ENCODE results near the gene COL9A1.

The COL9A1 gene

DNA sequence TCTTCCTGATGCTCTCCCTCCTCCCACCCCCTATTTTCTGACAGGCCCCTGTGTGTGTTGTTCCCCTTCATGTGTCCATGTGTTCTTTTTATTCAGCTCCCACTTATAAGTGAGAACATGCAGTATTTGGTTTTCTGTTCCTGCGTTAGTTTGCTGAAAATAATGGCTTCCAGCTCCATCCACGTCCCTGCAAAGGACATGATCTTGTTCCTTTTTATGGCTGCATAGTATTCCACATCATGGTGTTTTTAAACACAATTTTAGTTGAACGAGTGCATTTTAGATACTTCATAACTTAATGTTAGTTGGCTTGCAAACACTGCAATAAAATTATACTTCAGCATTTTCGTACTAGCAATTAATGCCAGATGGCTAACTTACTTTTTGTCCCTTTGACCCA lies 28.5 kb downstream of the COL9A1 start:
- no peak overlapping the region for H3K27ac ChIP-seq (ENCODE audit: low read depth, low read length)
- no peaks in the 10 kb centered on the region for H3K36me3 ChIP-seq (ENCODE audit: control insufficient read depth in 5 of 5, insufficient read depth in 5 of 5, low read length in 5 of 5)
- H3K4me1 ChIP-seq (ENCODE audit: control insufficient read depth in 5 of 5, insufficient read depth in 5 of 5, low read length in 5 of 5): no peaks in the 10 kb centered on the region
- H3K9ac ChIP-seq (ENCODE audit: low read length in 5 of 5): no peak overlapping the region
- H3K27me3 ChIP-seq (ENCODE audit: control insufficient read depth in 5 of 5, insufficient read depth in 4 of 5, low read length in 5 of 5): no peaks in the 10 kb centered on the region
- H3K4me3 ChIP-seq (ENCODE audit: low read depth in 1 of 5, low read length in 5 of 5): no peak overlapping the region
- H3K9me3 ChIP-seq (ENCODE audit: control insufficient read depth in 5 of 5, low read length in 5 of 5): no peaks in the 10 kb centered on the region

- Histone ChIP-seq H3K4me3 (ENCODE audit: low read depth in 1 of 5, low read length in 5 of 5) (no peak overlapping the region), H3K4me1 (ENCODE audit: control insufficient read depth in 5 of 5, insufficient read depth in 5 of 5, low read length in 5 of 5) (no peaks in the 10 kb centered on the region), H3K27me3 (ENCODE audit: control insufficient read depth in 5 of 5, insufficient read depth in 4 of 5, low read length in 5 of 5) (no peaks in the 10 kb centered on the region), H3K36me3 (ENCODE audit: control insufficient read depth in 5 of 5, insufficient read depth in 5 of 5, low read length in 5 of 5) (no peaks in the 10 kb centered on the region), H3K27ac (ENCODE audit: low read depth, low read length) (no peak overlapping the region), H3K9me3 (ENCODE audit: control insufficient read depth in 5 of 5, low read length in 5 of 5) (no peaks in the 10 kb centered on the region), H3K9ac (ENCODE audit: low read length in 5 of 5) (no peak overlapping the region)
These were observed 30.8 kb downstream of the COL9A1 start for GRCh38 chr6:70272071-70272470.

DNA sequence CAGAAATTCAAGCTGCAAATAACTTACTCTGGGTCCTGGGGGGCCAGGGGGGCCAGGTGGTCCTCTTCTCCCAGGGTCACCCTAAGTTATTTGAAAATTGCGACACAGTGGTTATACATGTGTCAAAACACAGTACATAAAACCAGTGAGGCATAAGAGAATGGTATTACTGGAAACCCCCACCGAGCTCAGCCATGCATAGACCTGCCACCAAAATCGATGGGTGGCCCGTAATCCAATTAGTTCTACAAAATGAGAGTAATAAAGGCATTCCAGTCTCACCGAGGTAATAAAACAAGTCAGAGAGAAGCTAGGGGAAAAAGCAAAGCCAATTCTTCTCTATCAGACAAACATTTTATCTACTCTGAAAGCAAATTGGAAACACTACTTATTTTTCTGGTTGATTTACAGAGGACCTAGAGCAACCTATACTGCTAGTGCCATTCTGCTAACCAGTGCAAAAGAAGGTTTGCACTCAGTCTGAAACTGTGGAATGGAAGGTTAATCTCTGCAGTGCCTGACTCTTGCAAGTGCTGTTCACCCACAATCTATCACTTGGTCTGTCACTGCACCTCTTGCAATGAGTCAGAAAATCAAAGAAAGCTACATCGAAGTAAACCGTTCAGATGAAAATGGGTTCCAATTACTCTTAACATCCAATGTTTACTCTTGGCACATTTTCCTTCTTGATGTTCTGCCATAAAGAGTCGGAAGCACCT lies 32.4 kb downstream of the COL9A1 start:
- Histone ChIP-seq H3K36me3 (ENCODE audit: control insufficient read depth in 5 of 5, insufficient read depth in 5 of 5, low read length in 5 of 5) (no peaks in the 10 kb centered on the region), H3K9me3 (ENCODE audit: control insufficient read depth in 5 of 5, low read length in 5 of 5) (no peaks in the 10 kb centered on the region), H3K4me1 (ENCODE audit: control insufficient read depth in 5 of 5, insufficient read depth in 5 of 5, low read length in 5 of 5) (no peaks in the 10 kb centered on the region), H3K4me3 (ENCODE audit: low read depth in 1 of 5, low read length in 5 of 5) (no peak overlapping the region), H3K27me3 (ENCODE audit: control insufficient read depth in 5 of 5, insufficient read depth in 4 of 5, low read length in 5 of 5) (no peaks in the 10 kb centered on the region), H3K9ac (ENCODE audit: low read length in 5 of 5) (no peak overlapping the region), H3K27ac (ENCODE audit: low read depth, low read length) (no peak overlapping the region)

- H3K4me1 ChIP-seq (ENCODE audit: control insufficient read depth in 5 of 5, insufficient read depth in 5 of 5, low read length in 5 of 5): no peaks in the 10 kb centered on the region
- H3K9me3 ChIP-seq (ENCODE audit: control insufficient read depth in 5 of 5, low read length in 5 of 5): no peaks in the 10 kb centered on the region
- no peak overlapping the region for H3K27ac ChIP-seq (ENCODE audit: low read depth, low read length)
- no peak overlapping the region for H3K4me3 ChIP-seq (ENCODE audit: low read depth in 1 of 5, low read length in 5 of 5)
- no peak overlapping the region for H3K9ac ChIP-seq (ENCODE audit: low read length in 5 of 5)
- no peaks in the 10 kb centered on the region for H3K36me3 ChIP-seq (ENCODE audit: control insufficient read depth in 5 of 5, insufficient read depth in 5 of 5, low read length in 5 of 5)
- no peaks in the 10 kb centered on the region for H3K27me3 ChIP-seq (ENCODE audit: control insufficient read depth in 5 of 5, insufficient read depth in 4 of 5, low read length in 5 of 5)
These were observed 36.7 kb downstream of the COL9A1 start for GRCh38 chr6:70266142-70266541.

GRCh38 chr6:70264306-70264705 lies 38.6 kb downstream of the COL9A1 start:
- no peaks in the 10 kb centered on the region for H3K9me3 ChIP-seq (ENCODE audit: control insufficient read depth in 5 of 5, low read length in 5 of 5)
- no peaks in the 10 kb centered on the region for H3K4me1 ChIP-seq (ENCODE audit: control insufficient read depth in 5 of 5, insufficient read depth in 5 of 5, low read length in 5 of 5)
- no peaks in the 10 kb centered on the region for H3K27me3 ChIP-seq (ENCODE audit: control insufficient read depth in 5 of 5, insufficient read depth in 4 of 5, low read length in 5 of 5)
- no peak overlapping the region for H3K27ac ChIP-seq (ENCODE audit: low read depth, low read length)
- H3K9ac ChIP-seq (ENCODE audit: low read length in 5 of 5): no peak overlapping the region
- H3K36me3 ChIP-seq (ENCODE audit: control insufficient read depth in 5 of 5, insufficient read depth in 5 of 5, low read length in 5 of 5): no peaks in the 10 kb centered on the region
- no peak overlapping the region for H3K4me3 ChIP-seq (ENCODE audit: low read depth in 1 of 5, low read length in 5 of 5)

DNA sequence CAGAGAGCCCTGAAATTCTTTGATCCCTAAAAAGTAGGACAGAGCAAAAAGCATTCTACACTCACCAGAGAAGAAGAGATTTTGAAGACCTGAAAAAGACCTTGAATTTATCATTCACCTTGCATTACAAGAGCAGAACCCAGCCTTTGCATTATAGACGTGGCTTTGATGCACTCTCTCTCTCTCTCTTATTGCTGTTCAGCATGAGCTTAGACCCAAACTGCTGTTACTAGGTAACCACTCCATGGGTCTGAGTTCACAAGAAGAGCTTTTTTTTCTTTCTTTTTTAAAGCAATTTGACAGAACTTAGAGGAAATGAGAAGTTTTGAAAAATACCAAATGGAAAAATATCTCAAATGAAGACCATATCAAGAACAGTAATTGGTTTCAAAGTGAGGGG lies 44.4 kb downstream of the COL9A1 start:
- H3K4me1 ChIP-seq (ENCODE audit: control insufficient read depth in 5 of 5, insufficient read depth in 5 of 5, low read length in 5 of 5): no peaks in the 10 kb centered on the region
- H3K9me3 ChIP-seq (ENCODE audit: control insufficient read depth in 5 of 5, low read length in 5 of 5): no peaks in the 10 kb centered on the region
- H3K27ac ChIP-seq (ENCODE audit: low read depth, low read length): no peak overlapping the region
- H3K27me3 ChIP-seq (ENCODE audit: control insufficient read depth in 5 of 5, insufficient read depth in 4 of 5, low read length in 5 of 5): no peaks in the 10 kb centered on the region
- H3K36me3 ChIP-seq (ENCODE audit: control insufficient read depth in 5 of 5, insufficient read depth in 5 of 5, low read length in 5 of 5): no peaks in the 10 kb centered on the region
- no peak overlapping the region for H3K4me3 ChIP-seq (ENCODE audit: low read depth in 1 of 5, low read length in 5 of 5)
- H3K9ac ChIP-seq (ENCODE audit: low read length in 5 of 5): no peak overlapping the region

DNA sequence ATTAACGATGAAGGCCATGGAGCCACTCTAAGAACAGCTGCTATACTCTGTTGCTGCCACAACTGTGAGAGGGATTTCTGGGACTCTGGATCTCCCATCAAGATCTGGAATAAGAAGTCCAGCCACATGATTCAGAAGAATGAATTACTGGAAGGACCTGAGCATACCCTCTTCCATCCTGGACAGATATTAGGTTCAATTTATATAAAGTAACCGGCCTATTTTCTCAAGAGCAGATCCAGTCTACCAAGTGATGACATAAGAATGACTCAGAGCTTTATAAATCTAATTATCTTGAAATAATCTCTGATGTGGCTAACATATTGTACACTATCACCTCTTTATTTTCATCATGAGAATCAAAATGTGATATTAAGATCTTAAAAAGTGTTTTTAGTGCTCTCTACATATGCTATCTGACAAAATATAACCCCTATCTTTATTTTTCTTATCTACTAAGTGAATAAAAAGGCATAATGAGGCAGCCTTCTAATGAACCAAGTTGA lies 45.1 kb downstream of the COL9A1 start:
- no peak overlapping the region for H3K9ac ChIP-seq (ENCODE audit: low read length in 5 of 5)
- H3K4me1 ChIP-seq (ENCODE audit: control insufficient read depth in 5 of 5, insufficient read depth in 5 of 5, low read length in 5 of 5): no peaks in the 10 kb centered on the region
- H3K27ac ChIP-seq (ENCODE audit: low read depth, low read length): no peak overlapping the region
- H3K9me3 ChIP-seq (ENCODE audit: control insufficient read depth in 5 of 5, low read length in 5 of 5): no peaks in the 10 kb centered on the region
- no peaks in the 10 kb centered on the region for H3K36me3 ChIP-seq (ENCODE audit: control insufficient read depth in 5 of 5, insufficient read depth in 5 of 5, low read length in 5 of 5)
- no peaks in the 10 kb centered on the region for H3K27me3 ChIP-seq (ENCODE audit: control insufficient read depth in 5 of 5, insufficient read depth in 4 of 5, low read length in 5 of 5)
- no peak overlapping the region for H3K4me3 ChIP-seq (ENCODE audit: low read depth in 1 of 5, low read length in 5 of 5)

DNA sequence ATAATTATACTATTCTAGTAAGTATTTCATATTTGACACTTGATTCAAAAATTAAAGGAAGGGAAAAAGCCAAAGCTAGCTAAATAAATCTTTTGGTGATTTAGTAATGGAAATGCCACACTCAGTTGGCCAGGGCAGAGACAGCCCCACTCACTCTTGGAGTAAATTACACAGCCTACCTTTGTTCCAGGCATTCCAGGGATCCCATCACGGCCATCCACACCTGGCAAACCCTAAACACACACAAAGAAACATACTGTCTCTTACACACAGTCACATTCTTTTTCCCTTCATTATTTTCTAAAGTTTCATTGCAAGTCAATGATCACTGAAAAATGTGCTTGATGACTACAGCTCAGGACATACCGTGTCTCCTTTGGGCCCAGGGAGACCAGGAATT lies 48.1 kb downstream of the COL9A1 start:
- H3K27ac ChIP-seq (ENCODE audit: low read depth, low read length): no peak overlapping the region
- no peaks in the 10 kb centered on the region for H3K9me3 ChIP-seq (ENCODE audit: control insufficient read depth in 5 of 5, low read length in 5 of 5)
- no peaks in the 10 kb centered on the region for H3K4me1 ChIP-seq (ENCODE audit: control insufficient read depth in 5 of 5, insufficient read depth in 5 of 5, low read length in 5 of 5)
- no peaks in the 10 kb centered on the region for H3K36me3 ChIP-seq (ENCODE audit: control insufficient read depth in 5 of 5, insufficient read depth in 5 of 5, low read length in 5 of 5)
- H3K9ac ChIP-seq (ENCODE audit: low read length in 5 of 5): no peak overlapping the region
- H3K4me3 ChIP-seq (ENCODE audit: low read depth in 1 of 5, low read length in 5 of 5): no peak overlapping the region
- H3K27me3 ChIP-seq (ENCODE audit: control insufficient read depth in 5 of 5, insufficient read depth in 4 of 5, low read length in 5 of 5): no peaks in the 10 kb centered on the region

DNA sequence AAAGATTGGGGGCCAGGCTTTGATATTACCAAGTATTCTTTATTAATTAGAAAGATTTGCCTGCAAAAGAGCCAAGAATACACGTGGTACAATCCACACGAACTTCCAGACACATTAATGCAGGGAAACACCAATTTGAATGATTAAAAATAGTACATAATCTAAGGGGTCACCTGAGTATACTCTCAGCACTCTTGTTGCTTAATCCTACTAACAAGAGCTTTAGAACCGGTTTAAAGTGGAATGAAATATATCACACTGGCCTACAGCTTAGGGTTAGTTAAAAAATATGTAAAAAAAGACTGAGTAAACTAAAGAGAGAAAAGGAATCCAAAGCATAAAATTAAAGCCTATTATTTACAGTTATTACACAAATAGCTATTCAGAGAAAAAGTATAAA lies 49.0 kb downstream of the COL9A1 start:
- Histone ChIP-seq H3K36me3 (ENCODE audit: control insufficient read depth in 5 of 5, insufficient read depth in 5 of 5, low read length in 5 of 5) (no peaks in the 10 kb centered on the region), H3K9ac (ENCODE audit: low read length in 5 of 5) (no peak overlapping the region), H3K27me3 (ENCODE audit: control insufficient read depth in 5 of 5, insufficient read depth in 4 of 5, low read length in 5 of 5) (no peaks in the 10 kb centered on the region), H3K9me3 (ENCODE audit: control insufficient read depth in 5 of 5, low read length in 5 of 5) (no peaks in the 10 kb centered on the region), H3K4me3 (ENCODE audit: low read depth in 1 of 5, low read length in 5 of 5) (no peak overlapping the region), H3K4me1 (ENCODE audit: control insufficient read depth in 5 of 5, insufficient read depth in 5 of 5, low read length in 5 of 5) (no peaks in the 10 kb centered on the region), H3K27ac (ENCODE audit: low read depth, low read length) (no peak overlapping the region)

- no peaks in the 10 kb centered on the region for H3K27me3 ChIP-seq (ENCODE audit: control insufficient read depth in 5 of 5, insufficient read depth in 4 of 5, low read length in 5 of 5)
- no peak overlapping the region for H3K27ac ChIP-seq (ENCODE audit: low read depth, low read length)
- no peaks in the 10 kb centered on the region for H3K9me3 ChIP-seq (ENCODE audit: control insufficient read depth in 5 of 5, low read length in 5 of 5)
- H3K9ac ChIP-seq (ENCODE audit: low read length in 5 of 5): no peak overlapping the region
- H3K36me3 ChIP-seq (ENCODE audit: control insufficient read depth in 5 of 5, insufficient read depth in 5 of 5, low read length in 5 of 5): no peaks in the 10 kb centered on the region
- H3K4me1 ChIP-seq (ENCODE audit: control insufficient read depth in 5 of 5, insufficient read depth in 5 of 5, low read length in 5 of 5): no peaks in the 10 kb centered on the region
- no peak overlapping the region for H3K4me3 ChIP-seq (ENCODE audit: low read depth in 1 of 5, low read length in 5 of 5)
These were observed 50.3 kb downstream of the COL9A1 start for GRCh38 chr6:70252604-70253003.
